ENCODE data around the gene XPNPEP3.

DNA sequence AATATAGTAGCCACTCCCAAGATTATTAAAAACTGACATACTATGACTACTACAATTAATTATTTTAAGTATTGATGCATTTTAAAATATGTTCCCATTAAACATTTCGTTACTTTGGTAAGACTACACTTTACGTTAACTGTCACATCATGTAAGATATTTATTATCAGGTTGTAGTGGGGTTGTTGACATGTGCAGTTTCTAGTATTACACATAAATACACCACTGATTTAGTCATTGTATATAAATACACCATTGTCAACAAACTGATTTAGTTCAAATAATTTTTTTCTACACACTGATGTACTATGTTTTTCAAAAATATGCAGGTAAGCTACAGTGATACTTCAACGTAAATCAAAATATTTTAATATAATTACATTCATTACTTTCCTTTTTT is 12.0 kb upstream of the XPNPEP3 start:
- TF ChIP-seq, protein P1, sequence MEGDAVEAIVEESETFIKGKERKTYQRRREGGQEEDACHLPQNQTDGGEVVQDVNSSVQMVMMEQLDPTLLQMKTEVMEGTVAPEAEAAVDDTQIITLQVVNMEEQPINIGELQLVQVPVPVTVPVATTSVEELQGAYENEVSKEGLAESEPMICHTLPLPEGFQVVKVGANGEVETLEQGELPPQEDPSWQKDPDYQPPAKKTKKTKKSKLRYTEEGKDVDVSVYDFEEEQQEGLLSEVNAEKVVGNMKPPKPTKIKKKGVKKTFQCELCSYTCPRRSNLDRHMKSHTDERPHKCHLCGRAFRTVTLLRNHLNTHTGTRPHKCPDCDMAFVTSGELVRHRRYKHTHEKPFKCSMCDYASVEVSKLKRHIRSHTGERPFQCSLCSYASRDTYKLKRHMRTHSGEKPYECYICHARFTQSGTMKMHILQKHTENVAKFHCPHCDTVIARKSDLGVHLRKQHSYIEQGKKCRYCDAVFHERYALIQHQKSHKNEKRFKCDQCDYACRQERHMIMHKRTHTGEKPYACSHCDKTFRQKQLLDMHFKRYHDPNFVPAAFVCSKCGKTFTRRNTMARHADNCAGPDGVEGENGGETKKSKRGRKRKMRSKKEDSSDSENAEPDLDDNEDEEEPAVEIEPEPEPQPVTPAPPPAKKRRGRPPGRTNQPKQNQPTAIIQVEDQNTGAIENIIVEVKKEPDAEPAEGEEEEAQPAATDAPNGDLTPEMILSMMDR (IDR thresholded peaks at IDR 0.05) = no peak
- no peak for TF ChIP-seq POLR2A (IDR thresholded peaks at IDR 0.05; ENCODE audit: low read depth)
- no peak for TF ChIP-seq POLR2AphosphoS5 (IDR thresholded peaks at IDR 0.05)

Data from esophagus muscularis mucosa (tissue), 3 donors.